ENCODE results near the gene ACACB. TPM values are rescaled to one million over a fixed set of nuclear protein-coding genes. Genes with fewer than 3 reads are reported as not detected.

The ACACB gene
- 10 to 100 TPM; 19.6 to 38.2 (median 25.8) TPM for total RNA-seq

GRCh38 chr12:109115758-109116610, at the start of gene ACACB:
TSS of gene ACACB (plus strand) at chr12:109116587. CDS start at chr12:109139406, 22,819 bp downstream.
- TF ChIP-seq POLR2A (IDR thresholded peaks at IDR 0.05): no peak
- TF ChIP-seq CTCF (IDR thresholded peaks at IDR 0.05): no peak
- peak in 1 of 2 donors; percentile 75 for DNase-seq (ENCODE audit: low spot score in 2 of 2)
- H3K4me3 ChIP-seq (ENCODE audit: low read depth, poor library complexity, severe bottlenecking): no peak within 1 kb of the TSS
- intact Hi-C loops (cut with DNase I; ENCODE audit: low total_unique reads): no loop called here
- 65 to 71% methylated on average over 14 of the region's 14 CpGs for WGBS, 2 donors

GRCh38 chr12:109069307-109070271, 46.8 kb upstream of the ACACB start:
- intact Hi-C loops (cut with DNase I; ENCODE audit: low total_unique reads): no loop called here
- no peak for DNase-seq (ENCODE audit: low spot score in 2 of 2)
- TF ChIP-seq POLR2A (IDR thresholded peaks at IDR 0.05) (no peak), CTCF (IDR thresholded peaks at IDR 0.05) (no peak)
- 78 to 79% methylated on average over 17 of the region's 17 CpGs for WGBS, 2 donors
- H3K4me3 ChIP-seq (ENCODE audit: low read depth, poor library complexity, severe bottlenecking): no peak overlapping the region

- no peak overlapping the region for H3K4me3 ChIP-seq (ENCODE audit: low read depth, poor library complexity, severe bottlenecking)
- DNase-seq (ENCODE audit: low spot score in 2 of 2): no peak
- intact Hi-C loops (cut with DNase I; ENCODE audit: low total_unique reads): no loop called here
- TF ChIP-seq POLR2A (IDR thresholded peaks at IDR 0.05): no peak
Measured at GRCh38 chr12:109074866-109075265, 41.5 kb upstream of the ACACB start.

GRCh38 chr12:109082751-109083150, 33.6 kb upstream of the ACACB start:
- no peak for TF ChIP-seq CTCF (IDR thresholded peaks at IDR 0.05)
- TF ChIP-seq POLR2A (IDR thresholded peaks at IDR 0.05): no peak
- 94% methylated on average over 14 of the region's 14 CpGs for WGBS, 2 donors
- no peak overlapping the region for H3K4me3 ChIP-seq (ENCODE audit: low read depth, poor library complexity, severe bottlenecking)
- intact Hi-C loops (cut with DNase I; ENCODE audit: low total_unique reads): no loop called here
- no peak for DNase-seq (ENCODE audit: low spot score in 2 of 2)

- DNase-seq (ENCODE audit: low spot score in 2 of 2): no peak
- intact Hi-C loops (cut with DNase I; ENCODE audit: low total_unique reads): no loop called here
- TF ChIP-seq CTCF (IDR thresholded peaks at IDR 0.05) (no peak), POLR2A (IDR thresholded peaks at IDR 0.05) (no peak)
- WGBS, 2 donors: 95 to 100% methylated on average over 2 of the region's 2 CpGs
- no peak overlapping the region for H3K4me3 ChIP-seq (ENCODE audit: low read depth, poor library complexity, severe bottlenecking)
Measured at GRCh38 chr12:109084425-109084824, 32.0 kb upstream of the ACACB start.

- H3K4me3 ChIP-seq (ENCODE audit: low read depth, poor library complexity, severe bottlenecking): no peak overlapping the region
- TF ChIP-seq POLR2A (IDR thresholded peaks at IDR 0.05): no peak
- no peak for TF ChIP-seq CTCF (IDR thresholded peaks at IDR 0.05)
- intact Hi-C loops (cut with DNase I; ENCODE audit: low total_unique reads): no loop called here
- no peak for DNase-seq (ENCODE audit: low spot score in 2 of 2)
- 95% methylated on average over 11 of the region's 11 CpGs for WGBS, 2 donors
Measured at GRCh38 chr12:109085590-109085989, 30.8 kb upstream of the ACACB start.
